ENCODE measurements around the gene RNU6-7. TPM values are rescaled to one million over a fixed set of nuclear protein-coding genes. Genes with fewer than 3 reads are reported as not detected.

The RNU6-7 gene
- total and polyA plus RNA-seq, 2 of the 13 experiments (the other 11 are each of a cell fraction or from before 2014, with no cell fraction given) = under 0.01 TPM; not detected in 1

DNA sequence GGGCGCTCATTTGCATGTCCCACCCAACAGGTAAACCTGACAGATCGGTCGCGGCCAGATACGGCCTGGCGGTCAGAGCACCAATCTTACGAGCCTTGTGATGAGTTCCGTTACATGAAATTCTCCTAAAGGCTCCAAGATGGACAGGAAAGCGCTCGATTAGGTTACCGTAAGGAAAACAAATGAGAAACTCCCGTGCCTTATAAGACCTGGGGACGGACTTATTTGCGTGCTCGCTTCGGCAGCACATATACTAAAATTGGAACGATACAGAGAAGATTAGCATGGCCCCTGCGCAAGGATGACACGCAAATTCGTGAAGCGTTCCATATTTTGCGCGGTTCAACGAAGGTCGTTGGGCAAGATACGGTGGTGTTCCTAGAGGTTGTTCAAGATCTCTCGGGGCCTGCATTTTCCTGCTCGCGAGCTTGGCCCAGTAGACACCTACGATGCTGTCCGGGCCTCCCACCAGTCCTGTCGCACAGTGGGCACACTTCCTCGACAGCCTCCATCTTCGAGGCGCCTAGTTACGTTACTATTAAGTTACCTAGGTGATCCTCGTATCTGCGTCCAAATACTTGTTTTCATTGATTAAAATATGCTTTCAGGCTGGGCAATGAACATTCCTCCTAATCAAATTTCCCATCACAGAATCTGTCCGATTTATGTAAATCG lies at the start of gene RNU6-7 (continued):
- TF ChIP-seq, protein P1, sequence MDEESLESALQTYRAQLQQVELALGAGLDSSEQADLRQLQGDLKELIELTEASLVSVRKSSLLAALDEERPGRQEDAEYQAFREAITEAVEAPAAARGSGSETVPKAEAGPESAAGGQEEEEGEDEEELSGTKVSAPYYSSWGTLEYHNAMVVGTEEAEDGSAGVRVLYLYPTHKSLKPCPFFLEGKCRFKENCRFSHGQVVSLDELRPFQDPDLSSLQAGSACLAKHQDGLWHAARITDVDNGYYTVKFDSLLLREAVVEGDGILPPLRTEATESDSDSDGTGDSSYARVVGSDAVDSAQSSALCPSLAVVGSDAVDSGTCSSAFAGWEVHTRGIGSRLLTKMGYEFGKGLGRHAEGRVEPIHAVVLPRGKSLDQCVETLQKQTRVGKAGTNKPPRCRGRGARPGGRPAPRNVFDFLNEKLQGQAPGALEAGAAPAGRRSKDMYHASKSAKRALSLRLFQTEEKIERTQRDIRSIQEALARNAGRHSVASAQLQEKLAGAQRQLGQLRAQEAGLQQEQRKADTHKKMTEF (CRISPR knock-in tag; IDR thresholded peaks at IDR 0.05) = no peak; the same call in 1 of the 2 replicates
- TF ChIP-seq ZNF780A (CRISPR knock-in tag; IDR thresholded peaks at IDR 0.05) = peak; percentile 77; the same call in 1 of the 2 replicates
- no peak for TF ChIP-seq KLF6 (CRISPR knock-in tag; IDR thresholded peaks at IDR 0.05)
- TF ChIP-seq, protein P2, sequence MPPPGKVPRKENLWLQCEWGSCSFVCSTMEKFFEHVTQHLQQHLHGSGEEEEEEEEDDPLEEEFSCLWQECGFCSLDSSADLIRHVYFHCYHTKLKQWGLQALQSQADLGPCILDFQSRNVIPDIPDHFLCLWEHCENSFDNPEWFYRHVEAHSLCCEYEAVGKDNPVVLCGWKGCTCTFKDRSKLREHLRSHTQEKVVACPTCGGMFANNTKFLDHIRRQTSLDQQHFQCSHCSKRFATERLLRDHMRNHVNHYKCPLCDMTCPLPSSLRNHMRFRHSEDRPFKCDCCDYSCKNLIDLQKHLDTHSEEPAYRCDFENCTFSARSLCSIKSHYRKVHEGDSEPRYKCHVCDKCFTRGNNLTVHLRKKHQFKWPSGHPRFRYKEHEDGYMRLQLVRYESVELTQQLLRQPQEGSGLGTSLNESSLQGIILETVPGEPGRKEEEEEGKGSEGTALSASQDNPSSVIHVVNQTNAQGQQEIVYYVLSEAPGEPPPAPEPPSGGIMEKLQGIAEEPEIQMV (CRISPR knock-in tag; IDR thresholded peaks at IDR 0.05; ENCODE audit: low read depth) = no peak
- peak; percentile 12 for TF ChIP-seq ZFP37 (CRISPR knock-in tag; IDR thresholded peaks at IDR 0.05; ENCODE audit: borderline replicate concordance)
- peak; percentile 53; the same call in 1 of the 2 replicates for TF ChIP-seq ZSCAN30 (CRISPR knock-in tag; IDR thresholded peaks at IDR 0.05)
- TF ChIP-seq MBNL3 (CRISPR knock-in tag; conservative IDR thresholded peaks at IDR 0.05) = no peak
- TF ChIP-seq, protein P3, sequence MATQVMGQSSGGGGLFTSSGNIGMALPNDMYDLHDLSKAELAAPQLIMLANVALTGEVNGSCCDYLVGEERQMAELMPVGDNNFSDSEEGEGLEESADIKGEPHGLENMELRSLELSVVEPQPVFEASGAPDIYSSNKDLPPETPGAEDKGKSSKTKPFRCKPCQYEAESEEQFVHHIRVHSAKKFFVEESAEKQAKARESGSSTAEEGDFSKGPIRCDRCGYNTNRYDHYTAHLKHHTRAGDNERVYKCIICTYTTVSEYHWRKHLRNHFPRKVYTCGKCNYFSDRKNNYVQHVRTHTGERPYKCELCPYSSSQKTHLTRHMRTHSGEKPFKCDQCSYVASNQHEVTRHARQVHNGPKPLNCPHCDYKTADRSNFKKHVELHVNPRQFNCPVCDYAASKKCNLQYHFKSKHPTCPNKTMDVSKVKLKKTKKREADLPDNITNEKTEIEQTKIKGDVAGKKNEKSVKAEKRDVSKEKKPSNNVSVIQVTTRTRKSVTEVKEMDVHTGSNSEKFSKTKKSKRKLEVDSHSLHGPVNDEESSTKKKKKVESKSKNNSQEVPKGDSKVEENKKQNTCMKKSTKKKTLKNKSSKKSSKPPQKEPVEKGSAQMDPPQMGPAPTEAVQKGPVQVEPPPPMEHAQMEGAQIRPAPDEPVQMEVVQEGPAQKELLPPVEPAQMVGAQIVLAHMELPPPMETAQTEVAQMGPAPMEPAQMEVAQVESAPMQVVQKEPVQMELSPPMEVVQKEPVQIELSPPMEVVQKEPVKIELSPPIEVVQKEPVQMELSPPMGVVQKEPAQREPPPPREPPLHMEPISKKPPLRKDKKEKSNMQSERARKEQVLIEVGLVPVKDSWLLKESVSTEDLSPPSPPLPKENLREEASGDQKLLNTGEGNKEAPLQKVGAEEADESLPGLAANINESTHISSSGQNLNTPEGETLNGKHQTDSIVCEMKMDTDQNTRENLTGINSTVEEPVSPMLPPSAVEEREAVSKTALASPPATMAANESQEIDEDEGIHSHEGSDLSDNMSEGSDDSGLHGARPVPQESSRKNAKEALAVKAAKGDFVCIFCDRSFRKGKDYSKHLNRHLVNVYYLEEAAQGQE (IDR thresholded peaks at IDR 0.05; ENCODE audit: borderline replicate concordance in 1 of 2, low read depth in 1 of 2, low read length in 2 of 2) = 0 out of 4 replicates have a peak, but pooled peaks of 1 of the 2 experiments have one; percentile 41
- TF ChIP-seq NFATC3 (CRISPR knock-in tag; IDR thresholded peaks at IDR 0.05) = 0 out of 2 replicates have a peak, but pooled peaks have one; percentile 56
- peak; percentile 41; the same call in 1 of the 2 replicates for TF ChIP-seq KIAA2018 (CRISPR knock-in tag; IDR thresholded peaks at IDR 0.05; ENCODE audit: borderline replicate concordance)
- peak; percentile 100 for TF ChIP-seq SNAPC2 (CRISPR knock-in tag; IDR thresholded peaks at IDR 0.05)
